ENCODE data around the gene TRIM44.
A peak's percentile ranks its signal among the peaks of the same experiment; 100 is the strongest.
"Not testable (repeated sequence)": the region's sequence is repeated elsewhere in the genome, so short reads cannot be mapped to it uniquely, and the experiment has no call there.

Gene TRIM44

GRCh38 chr11:35676611-35676965 is 14.0 kb downstream of the TRIM44 start:
- DNase-seq, result no peak

GRCh38 chr11:35677904-35678303 is 15.3 kb downstream of the TRIM44 start:
- DNase-seq, result no peak

- no peak for DNase-seq
Observed at GRCh38 chr11:35678471-35678870, 15.9 kb downstream of the TRIM44 start.

- DNase-seq, result no peak
Observed at GRCh38 chr11:35678975-35679374, 16.4 kb downstream of the TRIM44 start.

- no peak for DNase-seq
Observed at GRCh38 chr11:35680506-35680905, 17.9 kb downstream of the TRIM44 start.

GRCh38 chr11:35681163-35681767 is 18.7 kb downstream of the TRIM44 start:
- no peak for DNase-seq

- DNase-seq, result peak; percentile 74
Observed at GRCh38 chr11:35682230-35683173, 19.9 kb downstream of the TRIM44 start.

- DNase-seq, result no peak
Observed at GRCh38 chr11:35683728-35684339, 21.3 kb downstream of the TRIM44 start.

- no peak for DNase-seq
Observed at GRCh38 chr11:35688023-35688422, 25.4 kb downstream of the TRIM44 start.

- no peak for DNase-seq
Observed at GRCh38 chr11:35689081-35689996, 26.8 kb downstream of the TRIM44 start.

GRCh38 chr11:35702126-35702525 is 39.6 kb downstream of the TRIM44 start:
- no peak for DNase-seq

- DNase-seq, result no peak
Observed at GRCh38 chr11:35709376-35709775, 46.8 kb downstream of the TRIM44 start.

GRCh38 chr11:35711173-35711910 is 48.8 kb downstream of the TRIM44 start:
- no peak for DNase-seq

- no peak for DNase-seq
Observed at GRCh38 chr11:35711924-35712323, 49.3 kb downstream of the TRIM44 start.

- no peak for DNase-seq
Observed at GRCh38 chr11:35712533-35712932, 50.0 kb downstream of the TRIM44 start.

- DNase-seq, result no peak
Observed at GRCh38 chr11:35714882-35715627, 52.5 kb downstream of the TRIM44 start.

- not testable (repeated sequence) for DNase-seq
Observed at GRCh38 chr11:35715677-35716076, 53.1 kb downstream of the TRIM44 start.

- DNase-seq, result peak; percentile 51
Observed at GRCh38 chr11:35717043-35717442, 54.5 kb downstream of the TRIM44 start.

- DNase-seq, result peak; percentile 72
Observed at GRCh38 chr11:35717520-35717919, 54.9 kb downstream of the TRIM44 start.

GRCh38 chr11:35721651-35722282 is 59.2 kb downstream of the TRIM44 start:
- no peak for DNase-seq

- no peak for DNase-seq
Observed at GRCh38 chr11:35722641-35723040, 60.1 kb downstream of the TRIM44 start.

All from NCI-H82 (cell line).